GM12891 (cell line): ENCODE results near the gene LCAT.

Experiments used
- DNase-seq: peaks from one replicate; pipeline ENCODE4 v3.0.0; 2011; ENCODE audit warnings: low spot score; ENCODE audit not compliant: insufficient read length
- FAIRE-seq: peaks from 2 replicates; lab custom pipeline; 2011; peaks lifted over from hg19 to GRCh38; lab: Jason Lieb, UNC
- PAX5 ChIP-seq: IDR thresholded peaks from 2 replicates; pipeline ENCODE4 v1.6.1; 2011; ENCODE audit warnings: low read length, moderate library complexity, mild to moderate bottlenecking; ENCODE audit not compliant: insufficient read depth, severe bottlenecking
- POLR2A ChIP-seq: IDR thresholded peaks from 2 replicates; pipeline ENCODE4 v1.6.1; 2011; ENCODE audit warnings: low read depth, low read length, control low read depth
- POLR2AphosphoS5 ChIP-seq: IDR thresholded peaks from 2 replicates; pipeline ENCODE4 v1.6.1; 2011; ENCODE audit warnings: low read depth, low read length, control low read depth
- POU2F2 ChIP-seq: IDR thresholded peaks from 2 replicates; pipeline ENCODE4 v1.6.1; 2011; ENCODE audit warnings: low read depth, mild to moderate bottlenecking, control low read depth, low read length, moderate library complexity
- SPI1 ChIP-seq: IDR thresholded peaks from 2 replicates; pipeline ENCODE4 v1.6.1; 2011; ENCODE audit warnings: low read depth, low read length, control low read depth
- TAF1 ChIP-seq: IDR thresholded peaks from 2 replicates; pipeline ENCODE4 v1.6.1; 2011; ENCODE audit warnings: low read depth, low read length, control low read depth

The LCAT gene

GRCh38 chr16:67961551-67961957, 17.6 kb upstream of the LCAT start:
- no peak for TF ChIP-seq TAF1
- TF ChIP-seq SPI1: no peak
- no peak for TF ChIP-seq PAX5
- no peak for TF ChIP-seq POU2F2
- TF ChIP-seq POLR2A: no peak
- TF ChIP-seq POLR2AphosphoS5: no peak
- DNase-seq (no peak), FAIRE-seq (no peak)

DNA sequence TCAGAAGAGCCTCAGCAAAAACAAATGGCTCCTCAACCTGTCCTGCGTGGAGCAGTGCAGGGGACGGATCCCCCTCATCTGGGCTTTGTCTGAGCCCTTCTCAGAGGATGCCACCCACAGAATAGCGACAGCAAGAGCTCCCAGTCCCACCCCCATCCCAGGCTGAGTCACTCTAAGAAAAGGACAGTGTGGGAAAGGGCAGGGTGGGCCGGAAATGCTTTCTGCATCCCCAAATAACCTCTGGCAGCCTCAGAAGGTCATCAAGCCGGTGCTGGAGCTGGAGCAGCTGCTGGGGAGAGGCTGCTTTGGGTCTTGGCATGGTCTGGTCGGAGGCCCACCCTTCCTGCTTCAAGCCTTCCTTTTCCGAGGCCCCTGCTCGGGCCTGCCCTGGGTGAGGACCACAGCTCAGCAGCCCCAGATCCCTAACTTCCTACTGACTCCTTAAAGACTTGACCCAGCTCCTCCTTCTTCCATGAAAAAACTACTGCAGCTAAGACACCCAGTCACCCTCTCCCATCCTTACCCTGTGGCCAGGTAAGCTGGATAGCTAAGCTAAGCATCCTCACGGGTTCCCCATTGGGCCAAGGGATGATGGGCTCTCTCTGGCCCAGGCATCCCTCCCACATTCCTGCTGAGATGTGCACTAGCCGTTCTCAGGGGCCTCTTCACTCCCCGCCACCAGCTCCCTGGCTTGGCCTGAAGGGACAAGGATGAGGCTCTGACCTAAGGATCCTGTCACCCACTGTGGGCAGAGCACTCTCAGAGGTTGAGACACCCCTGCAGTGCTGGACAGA, 15.8 kb upstream of the LCAT start:
- FAIRE-seq: no peak
- DNase-seq: no peak
- TF ChIP-seq POLR2AphosphoS5 (no peak), PAX5 (no peak), POLR2A (no peak), SPI1 (no peak), POU2F2 (no peak), TAF1 (no peak)

GRCh38 chr16:67957622-67958021, 13.7 kb upstream of the LCAT start:
- TF ChIP-seq POLR2AphosphoS5: no peak
- TF ChIP-seq SPI1: no peak
- TF ChIP-seq TAF1: no peak
- TF ChIP-seq PAX5: no peak
- TF ChIP-seq POU2F2: no peak
- no peak for TF ChIP-seq POLR2A
- no peak for FAIRE-seq
- no peak for DNase-seq

DNA sequence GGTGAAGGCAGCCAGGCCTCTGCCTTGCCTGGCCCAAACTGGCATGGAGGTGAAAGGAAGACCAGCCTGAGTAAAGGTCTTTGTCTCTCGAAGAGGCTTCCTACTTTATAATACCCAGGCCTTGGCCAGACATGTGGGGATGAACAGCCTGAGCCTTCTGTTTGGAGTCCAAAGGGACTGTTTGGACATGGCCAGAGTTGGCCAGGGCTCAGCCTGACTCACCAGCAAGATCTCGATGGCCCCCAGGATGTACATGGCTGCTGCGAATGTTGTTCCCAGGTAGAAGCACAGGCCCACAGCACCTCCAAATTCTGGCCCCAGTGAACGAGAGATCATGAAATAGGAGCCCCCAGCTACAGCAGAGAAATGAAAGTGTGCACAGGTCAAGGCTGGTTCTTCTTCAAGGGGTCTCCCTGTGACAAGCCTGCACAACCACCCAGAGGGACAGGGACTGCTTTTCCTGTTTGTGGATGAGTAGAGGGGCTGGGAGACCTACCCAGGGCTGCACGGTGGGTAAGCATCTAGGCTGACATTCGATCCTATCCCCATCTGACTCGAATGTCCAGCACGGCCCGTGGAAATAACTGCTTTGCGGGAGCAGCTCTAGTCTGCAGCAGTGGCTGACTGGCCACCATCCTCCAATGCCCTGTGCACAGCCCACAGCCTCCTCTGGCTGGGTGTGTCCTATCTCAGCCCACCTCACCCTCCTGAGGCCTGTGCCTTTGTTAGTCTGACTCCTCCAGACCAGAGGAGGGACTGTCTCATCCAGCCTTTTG, 10.7 kb upstream of the LCAT start:
- TF ChIP-seq PAX5 (no peak), SPI1 (no peak), POLR2AphosphoS5 (no peak), TAF1 (no peak), POLR2A (no peak), POU2F2 (no peak)

DNA sequence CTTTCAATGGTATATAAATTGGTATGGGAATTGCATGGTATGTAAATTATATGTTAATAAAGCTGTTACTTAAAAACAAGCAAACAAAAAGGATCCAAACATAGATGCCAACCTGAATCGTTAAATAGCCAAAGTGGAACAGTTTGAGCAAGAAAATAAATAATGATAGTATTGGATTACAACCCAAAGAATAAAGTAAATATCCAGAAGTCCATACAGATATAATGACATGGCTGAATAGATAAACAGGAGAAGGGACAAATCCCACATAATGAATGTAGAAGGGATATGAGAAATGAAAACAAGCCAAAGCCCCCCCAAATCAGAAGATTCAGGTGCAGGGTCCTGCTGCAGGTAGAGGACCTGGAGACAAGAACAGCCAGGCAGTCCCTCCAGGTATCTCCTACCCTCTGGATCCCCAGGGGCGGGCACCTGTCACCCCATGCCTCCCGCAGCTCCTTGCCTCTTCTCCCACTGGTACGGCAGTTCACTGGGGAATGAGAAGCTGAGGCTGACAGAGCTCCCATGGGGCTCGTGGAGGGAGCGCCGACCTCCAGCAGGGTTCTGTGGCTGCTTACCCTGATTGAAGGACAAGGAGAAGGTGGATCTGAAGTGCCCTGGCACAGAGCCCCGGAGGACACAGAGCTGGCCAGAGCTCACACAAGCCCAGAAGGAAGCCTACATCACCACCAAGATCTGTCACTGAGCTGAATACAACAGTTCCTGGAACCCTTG, 9.9 kb upstream of the LCAT start:
- TF ChIP-seq TAF1: no peak
- TF ChIP-seq POU2F2: no peak
- TF ChIP-seq POLR2AphosphoS5: no peak
- no peak for TF ChIP-seq SPI1
- no peak for TF ChIP-seq POLR2A
- TF ChIP-seq PAX5: no peak
- FAIRE-seq: no peak
- DNase-seq: no peak

More for the DNA sequence above, 10.7 kb upstream of the LCAT start:
- no peak for DNase-seq
- FAIRE-seq: no peak

DNA sequence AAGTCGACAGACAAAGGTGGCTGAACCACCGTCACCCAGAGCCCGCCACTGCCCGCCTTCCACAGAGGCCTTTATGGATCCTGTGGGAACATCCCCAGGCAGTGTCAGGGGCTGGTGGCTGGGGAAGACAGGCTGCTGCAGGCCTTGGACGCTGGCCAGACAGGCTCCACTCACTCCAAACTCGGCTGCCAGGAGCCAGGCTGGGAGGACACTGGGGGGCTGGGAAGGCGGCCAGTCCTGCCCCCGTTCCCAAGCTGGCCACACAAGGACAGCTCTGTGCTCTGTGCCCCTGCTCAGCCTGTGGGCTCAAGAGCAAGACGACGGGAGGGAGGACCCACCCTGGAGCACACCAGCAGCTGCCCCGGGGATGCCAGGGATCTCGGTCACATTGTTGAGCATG, 7.6 kb upstream of the LCAT start:
- no peak for DNase-seq
- TF ChIP-seq POLR2A (no peak), POU2F2 (no peak), POLR2AphosphoS5 (no peak), PAX5 (no peak), SPI1 (no peak), TAF1 (no peak)
- FAIRE-seq: no peak

DNA sequence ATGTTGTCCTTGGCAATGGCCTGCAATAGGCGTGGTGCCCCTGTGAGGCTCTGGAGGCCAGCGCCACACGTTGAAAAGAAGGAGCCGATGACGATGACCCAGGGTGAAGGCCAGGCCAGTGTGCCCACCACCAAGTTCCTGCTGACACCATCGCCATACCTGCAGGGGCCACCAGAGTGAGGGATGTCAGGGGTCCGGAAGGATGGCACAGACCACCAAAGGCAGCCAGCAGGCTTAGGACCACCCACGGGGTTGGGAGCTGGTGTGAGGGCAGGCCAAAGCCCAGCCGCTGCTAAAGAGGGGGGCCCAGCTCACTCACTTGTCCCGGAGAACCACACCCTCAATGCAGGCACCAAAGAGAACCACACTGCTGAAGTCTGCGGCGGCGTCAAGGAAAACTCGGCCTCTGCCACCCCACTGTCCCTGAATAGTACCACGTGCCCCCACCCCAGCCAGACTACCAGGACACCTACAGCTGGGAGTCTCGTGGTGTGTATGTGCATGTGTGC, 6.5 kb upstream of the LCAT start:
- TF ChIP-seq PAX5: no peak
- TF ChIP-seq TAF1: no peak
- TF ChIP-seq POLR2AphosphoS5: no peak
- TF ChIP-seq POU2F2: no peak
- TF ChIP-seq SPI1: no peak
- no peak for TF ChIP-seq POLR2A
- DNase-seq (no peak), FAIRE-seq (no peak)

DNA sequence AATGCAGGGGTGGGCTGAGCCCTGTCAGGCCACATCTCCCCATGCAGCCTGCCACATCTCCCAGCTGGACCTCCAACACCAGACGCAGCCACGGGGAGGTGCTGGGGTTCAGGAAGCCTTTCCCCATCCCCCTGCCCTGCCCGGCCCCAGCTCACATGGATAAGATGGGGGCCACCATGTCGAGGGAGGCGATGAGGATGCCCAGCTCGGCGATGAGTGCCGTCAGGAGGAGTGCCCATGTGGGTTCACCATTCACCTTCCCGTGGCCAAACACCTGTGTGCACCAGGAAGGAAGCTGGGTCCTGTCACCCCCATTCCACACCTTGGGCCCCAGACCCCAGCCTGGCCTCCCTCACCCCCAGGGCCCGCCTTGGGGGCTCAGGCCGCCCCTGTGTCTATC, 5.7 kb upstream of the LCAT start:
- TF ChIP-seq POLR2A: no peak
- TF ChIP-seq PAX5: no peak
- TF ChIP-seq SPI1: no peak
- TF ChIP-seq POLR2AphosphoS5: no peak
- no peak for TF ChIP-seq POU2F2
- TF ChIP-seq TAF1: no peak
- FAIRE-seq (no peak), DNase-seq (no peak)

DNA sequence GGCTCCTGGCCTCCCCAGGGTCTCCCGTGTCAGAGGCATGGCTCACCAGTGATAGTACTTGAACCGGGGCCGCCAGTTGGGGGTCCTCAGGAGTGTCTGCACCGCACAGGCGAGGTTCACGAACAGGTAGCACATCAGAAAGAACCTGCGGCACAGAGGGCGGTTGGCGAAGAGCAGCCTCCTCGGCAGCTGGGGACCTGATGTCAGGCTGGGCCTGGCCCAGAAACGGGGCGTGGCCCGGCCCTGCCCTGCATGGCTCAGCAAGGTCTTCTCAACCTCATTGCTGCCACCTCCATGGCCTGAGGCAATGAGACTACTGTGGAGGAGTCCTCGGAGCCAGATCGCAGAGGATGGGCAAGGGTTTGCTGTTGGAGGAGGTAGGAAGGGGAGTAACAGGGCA, 4.1 kb upstream of the LCAT start:
- no peak for FAIRE-seq

More for the DNA sequence above, 4.1 kb upstream of the LCAT start:
- TF ChIP-seq POLR2AphosphoS5: no peak
- TF ChIP-seq POU2F2: no peak
- no peak for TF ChIP-seq PAX5
- no peak for TF ChIP-seq TAF1
- no peak for DNase-seq
